ENCODE results near the gene GOLPH3L. TPM values are rescaled to one million over a fixed set of nuclear protein-coding genes. Genes with fewer than 3 reads are reported as not detected.
A peak's percentile ranks its signal among the peaks of the same experiment; 100 is the strongest.
"Not testable (repeated sequence)": the region's sequence is repeated elsewhere in the genome, so short reads cannot be mapped to it uniquely, and the experiment has no call there.

GOLPH3L gene
- total RNA-seq, result 10 to 100 TPM; 13.0 to 18.7 TPM

- peaks cover 4% of the 10 kb centered on the region for H3K27me3 Mint-ChIP-seq
- H3K9me3 Mint-ChIP-seq, result no peaks in the 10 kb centered on the region
- peaks cover 6% of the 10 kb centered on the region for H3K4me1 Mint-ChIP-seq
- peak within 1 kb of the TSS; percentile 89 for H3K4me3 Mint-ChIP-seq
- H3K36me3 Mint-ChIP-seq (ENCODE audit: low read depth), result peaks cover 34% of the 10 kb centered on the region
- ATAC-seq (replicated peaks), result peak; percentile 100
- H3K27ac Mint-ChIP-seq, result peak within 1 kb of the TSS; percentile 92
Observed at GRCh38 chr1:150696995-150697927, at the start of gene GOLPH3L. Gene GOLPH3L (minus strand): TSS chr1:150697154. CDS start chr1:150694838, 2,316 bp downstream.

DNA sequence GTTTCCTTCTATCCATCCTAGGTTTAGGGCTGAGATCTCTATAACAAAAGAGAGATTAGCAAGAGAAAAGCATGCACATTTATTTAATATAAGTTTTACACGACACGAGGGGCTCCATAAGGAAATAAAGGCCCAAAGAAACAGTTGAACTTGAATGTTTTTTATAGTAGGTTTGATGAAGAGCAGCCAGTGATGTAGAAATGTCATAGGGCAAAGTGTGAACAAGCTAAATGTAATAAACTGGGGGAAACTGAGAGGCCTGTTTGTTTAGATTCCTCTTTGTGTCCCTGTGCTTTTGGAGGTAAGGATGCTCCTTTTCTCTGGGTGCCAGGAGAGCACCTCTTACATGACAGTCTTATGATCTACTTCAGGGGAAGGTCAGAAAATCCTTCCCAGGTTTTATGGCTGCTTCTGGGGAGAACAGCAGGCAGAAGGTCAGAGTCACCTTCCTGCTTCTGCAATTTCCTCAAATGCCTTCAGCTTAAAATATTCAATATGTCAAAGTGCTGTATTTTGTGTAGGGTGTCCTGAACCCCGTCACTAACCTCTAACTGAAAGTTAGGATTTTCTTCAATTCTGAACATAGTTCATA is 33.3 kb upstream of the GOLPH3L start:
- H3K27ac Mint-ChIP-seq, result no peak overlapping the region
- no peak overlapping the region for H3K4me3 Mint-ChIP-seq
- H3K9me3 Mint-ChIP-seq, result no peaks in the 10 kb centered on the region
- no peaks in the 10 kb centered on the region for H3K4me1 Mint-ChIP-seq
- no peaks in the 10 kb centered on the region for H3K27me3 Mint-ChIP-seq
- no peak for ATAC-seq (replicated peaks)
- peaks cover 26% of the 10 kb centered on the region for H3K36me3 Mint-ChIP-seq (ENCODE audit: low read depth)

- H3K27me3 Mint-ChIP-seq, result no peaks in the 10 kb centered on the region
- no peak overlapping the region for H3K27ac Mint-ChIP-seq
- H3K4me1 Mint-ChIP-seq, result no peaks in the 10 kb centered on the region
- H3K9me3 Mint-ChIP-seq, result no peaks in the 10 kb centered on the region
- H3K4me3 Mint-ChIP-seq, result no peak overlapping the region
- no peak for ATAC-seq (replicated peaks)
- no peaks in the 10 kb centered on the region for H3K36me3 Mint-ChIP-seq (ENCODE audit: low read depth)
Observed at GRCh38 chr1:150724336-150724735, 27.4 kb upstream of the GOLPH3L start.

- H3K9me3 Mint-ChIP-seq, result no peaks in the 10 kb centered on the region
- no peaks in the 10 kb centered on the region for H3K4me1 Mint-ChIP-seq
- no peak within 1 kb of the TSS for H3K27ac Mint-ChIP-seq
- H3K27me3 Mint-ChIP-seq, result no peaks in the 10 kb centered on the region
- H3K4me3 Mint-ChIP-seq, result no peak within 1 kb of the TSS
- ATAC-seq (replicated peaks), result no peak
- no peaks in the 10 kb centered on the region for H3K36me3 Mint-ChIP-seq (ENCODE audit: low read depth)
Observed at GRCh38 chr1:150720703-150721102, 23.7 kb upstream of the GOLPH3L start, which contains the start of gene HORMAD1. Gene HORMAD1 (minus strand): TSS chr1:150720895. CDS start chr1:150719505, 1,390 bp downstream.

GRCh38 chr1:150720098-150720497 is 23.1 kb upstream of the GOLPH3L start:
- no peak overlapping the region for H3K27ac Mint-ChIP-seq

DNA sequence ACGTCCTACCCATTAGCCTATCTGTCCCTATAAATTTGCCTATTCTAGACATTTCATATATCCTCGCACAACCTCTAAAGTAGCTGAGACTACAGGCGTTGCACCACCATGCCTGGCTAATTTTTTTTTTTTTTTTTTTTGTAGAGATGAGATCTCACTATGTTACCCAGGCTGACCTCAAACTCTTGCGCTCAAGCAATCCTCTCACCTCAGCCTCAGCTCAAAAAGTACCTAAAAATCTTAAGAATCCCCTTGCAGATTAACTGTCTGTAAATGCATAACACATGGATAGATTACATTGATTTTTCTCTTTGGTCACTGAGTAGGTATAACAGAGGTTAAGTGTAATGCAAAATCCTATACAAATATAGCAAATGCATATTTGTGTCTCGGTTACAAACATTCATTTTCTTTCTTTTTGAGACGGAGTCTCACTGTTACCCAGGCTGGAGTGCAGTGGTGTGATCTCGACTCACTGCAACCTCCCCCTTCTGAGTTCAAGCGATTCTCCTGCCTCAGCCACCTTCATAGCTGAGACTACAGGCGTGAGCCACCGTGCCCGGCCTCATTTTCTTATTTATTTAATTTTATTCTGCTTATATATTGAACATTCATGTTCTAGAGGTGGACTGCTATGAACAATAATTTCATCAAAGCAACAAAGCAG is 21.4 kb upstream of the GOLPH3L start:
- Mint-ChIP-seq H3K4me1 (no peaks in the 10 kb centered on the region), H3K27me3 (no peaks in the 10 kb centered on the region), H3K9me3 (no peaks in the 10 kb centered on the region), H3K4me3 (no peak overlapping the region), H3K27ac (no peak overlapping the region), H3K36me3 (ENCODE audit: low read depth) (no peaks in the 10 kb centered on the region)
- no peak for ATAC-seq (replicated peaks)

More at GRCh38 chr1:150720098-150720497, 23.1 kb upstream of the GOLPH3L start:
- no peaks in the 10 kb centered on the region for H3K36me3 Mint-ChIP-seq (ENCODE audit: low read depth)
- no peaks in the 10 kb centered on the region for H3K4me1 Mint-ChIP-seq
- no peaks in the 10 kb centered on the region for H3K27me3 Mint-ChIP-seq
- H3K9me3 Mint-ChIP-seq, result no peaks in the 10 kb centered on the region
- no peak overlapping the region for H3K4me3 Mint-ChIP-seq
- no peak for ATAC-seq (replicated peaks)

- H3K4me3 Mint-ChIP-seq; H3K9me3 Mint-ChIP-seq; H3K4me1 Mint-ChIP-seq; ATAC-seq (replicated peaks); H3K27ac Mint-ChIP-seq; H3K36me3 Mint-ChIP-seq (ENCODE audit: low read depth); H3K27me3 Mint-ChIP-seq: not testable (repeated sequence)
Observed at GRCh38 chr1:150709031-150709430, 12.1 kb upstream of the GOLPH3L start.

- no peaks in the 10 kb centered on the region for H3K27me3 Mint-ChIP-seq
- no peak overlapping the region for H3K27ac Mint-ChIP-seq
- peak; percentile 97 for ATAC-seq (replicated peaks)
- H3K4me1 Mint-ChIP-seq, result no peaks in the 10 kb centered on the region
- H3K36me3 Mint-ChIP-seq (ENCODE audit: low read depth), result no peaks in the 10 kb centered on the region
- no peaks in the 10 kb centered on the region for H3K9me3 Mint-ChIP-seq
- no peak overlapping the region for H3K4me3 Mint-ChIP-seq
Observed at GRCh38 chr1:150708595-150708994, 11.6 kb upstream of the GOLPH3L start.

DNA sequence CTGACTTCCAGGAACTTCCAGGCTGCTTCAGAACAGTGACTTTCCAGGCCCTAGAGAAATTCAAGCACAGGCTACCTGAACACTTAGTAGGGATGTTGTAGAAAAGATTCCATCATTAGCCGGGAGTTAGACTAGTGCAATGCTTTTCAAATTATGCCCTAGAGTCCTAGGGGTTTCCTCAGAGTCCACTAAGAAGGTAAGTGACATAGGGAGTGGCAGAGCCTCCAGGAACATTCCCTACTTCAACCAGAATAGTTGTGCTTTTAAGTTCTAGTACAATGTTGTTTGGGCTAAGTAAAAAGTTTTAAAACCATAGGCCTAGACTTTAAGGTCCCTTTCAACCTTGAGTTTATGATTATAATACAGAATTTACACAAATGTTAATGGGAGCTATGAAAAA is 9.1 kb upstream of the GOLPH3L start:
- no peak for ATAC-seq (replicated peaks)
- no peaks in the 10 kb centered on the region for H3K36me3 Mint-ChIP-seq (ENCODE audit: low read depth)
- H3K27ac Mint-ChIP-seq, result no peak overlapping the region
- H3K27me3 Mint-ChIP-seq, result no peaks in the 10 kb centered on the region
- no peak overlapping the region for H3K4me3 Mint-ChIP-seq
- H3K9me3 Mint-ChIP-seq, result no peaks in the 10 kb centered on the region
- no peaks in the 10 kb centered on the region for H3K4me1 Mint-ChIP-seq

DNA sequence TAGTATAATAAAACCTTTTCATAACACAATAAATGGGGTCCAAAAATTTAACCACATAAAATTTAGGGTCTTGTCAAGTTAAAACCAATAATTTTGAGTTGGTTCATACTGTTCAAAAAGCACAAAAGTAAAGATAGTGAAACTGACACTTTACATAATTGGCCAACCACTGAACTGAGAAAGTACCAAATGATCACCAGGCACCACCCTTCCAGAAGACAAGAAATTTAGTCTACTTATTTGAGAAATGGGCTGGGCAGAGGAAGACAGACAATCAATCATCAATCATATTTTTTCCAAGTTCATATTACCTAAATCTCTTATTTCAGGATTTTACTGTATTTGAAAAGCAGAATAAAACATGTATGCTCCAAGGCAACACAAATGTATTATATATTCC is 6.5 kb upstream of the GOLPH3L start:
- H3K4me3 Mint-ChIP-seq, result no peak overlapping the region
- H3K36me3 Mint-ChIP-seq (ENCODE audit: low read depth), result no peaks in the 10 kb centered on the region
- no peaks in the 10 kb centered on the region for H3K4me1 Mint-ChIP-seq
- H3K27ac Mint-ChIP-seq, result no peak overlapping the region
- no peaks in the 10 kb centered on the region for H3K9me3 Mint-ChIP-seq
- peaks cover 4% of the 10 kb centered on the region for H3K27me3 Mint-ChIP-seq
- ATAC-seq (replicated peaks), result no peak

- H3K27me3 Mint-ChIP-seq, result peaks cover 4% of the 10 kb centered on the region
- no peaks in the 10 kb centered on the region for H3K9me3 Mint-ChIP-seq
- H3K36me3 Mint-ChIP-seq (ENCODE audit: low read depth), result peaks cover 41% of the 10 kb centered on the region
- H3K4me1 Mint-ChIP-seq, result peaks cover 6% of the 10 kb centered on the region
- H3K27ac Mint-ChIP-seq, result peak overlapping the region; percentile 92
- peak overlapping the region; percentile 89 for H3K4me3 Mint-ChIP-seq
- ATAC-seq (replicated peaks), result no peak
Observed at GRCh38 chr1:150696590-150696989, 364 bp downstream of the GOLPH3L start.

- Mint-ChIP-seq H3K9me3 (no peaks in the 10 kb centered on the region), H3K27me3 (peaks cover 4% of the 10 kb centered on the region), H3K4me1 (peaks cover 6% of the 10 kb centered on the region), H3K36me3 (ENCODE audit: low read depth) (peaks cover 45% of the 10 kb centered on the region), H3K4me3 (peak overlapping the region; percentile 89), H3K27ac (peak overlapping the region; percentile 92)
- ATAC-seq (replicated peaks), result no peak
Observed at GRCh38 chr1:150696162-150696561, 792 bp downstream of the GOLPH3L start.

- H3K4me3 Mint-ChIP-seq, result peak overlapping the region; percentile 89
- no peak for ATAC-seq (replicated peaks)
- peaks cover 50% of the 10 kb centered on the region for H3K36me3 Mint-ChIP-seq (ENCODE audit: low read depth)
- no peak overlapping the region for H3K27ac Mint-ChIP-seq
- H3K4me1 Mint-ChIP-seq, result peaks cover 8% of the 10 kb centered on the region
- peaks cover 3% of the 10 kb centered on the region for H3K27me3 Mint-ChIP-seq
- no peaks in the 10 kb centered on the region for H3K9me3 Mint-ChIP-seq
Observed at GRCh38 chr1:150695561-150695960, 1.4 kb downstream of the GOLPH3L start.

DNA sequence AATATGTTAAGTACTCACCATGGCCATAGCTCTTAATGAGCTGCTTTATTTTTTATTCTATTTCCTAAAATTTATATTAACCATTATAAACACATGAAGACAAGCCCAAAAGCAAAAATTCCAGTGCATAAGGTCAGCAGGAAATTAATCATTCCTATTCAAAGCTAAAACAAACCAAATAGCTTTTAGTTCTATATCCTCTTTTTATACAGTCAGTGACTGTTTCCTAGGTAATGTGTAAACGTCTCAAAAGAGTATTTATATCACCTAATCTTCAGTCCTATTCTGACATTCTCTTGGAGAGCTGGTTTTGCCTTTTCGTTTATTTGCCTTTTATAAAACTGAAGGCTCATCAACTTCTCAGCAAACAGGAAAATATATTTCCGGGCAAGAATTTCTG is 4.2 kb downstream of the GOLPH3L start:
- ATAC-seq (replicated peaks), result no peak
- Mint-ChIP-seq H3K9me3 (no peaks in the 10 kb centered on the region), H3K27ac (no peak overlapping the region), H3K27me3 (no peaks in the 10 kb centered on the region), H3K4me3 (no peak overlapping the region), H3K36me3 (ENCODE audit: low read depth) (peaks cover 68% of the 10 kb centered on the region), H3K4me1 (peaks cover 15% of the 10 kb centered on the region)
